Mucosa of descending colon (tissue), 3 donors: ENCODE measurements around the gene PIGM. TPM values are rescaled to one million over a fixed set of nuclear protein-coding genes. Genes with fewer than 3 reads are reported as not detected.
"Not testable (repeated sequence)": the region's sequence is repeated elsewhere in the genome, so short reads cannot be mapped to it uniquely, and the experiment has no call there.

Experiments used
- ATAC-seq: fragments of 200-7000 bp; cut with Tn5 transposase; one replicate; pipeline ENCODE4 v1.9.1; 2020; ENCODE audit warnings: mild to moderate bottlenecking, moderate library complexity
- DNase-seq, 3 donors: peaks; one replicate each; pipeline ENCODE4 v3.0.0-alpha.2; 2020
- H3K36me3 ChIP-seq: fragments of 200-600 bp; one replicate; pipeline ENCODE4 v1.8.0; 2021; ENCODE audit warnings: low read depth, mild to moderate bottlenecking
- H3K4me1 ChIP-seq: fragments of 200-600 bp; one replicate; pipeline ENCODE4 v1.8.0; 2021; ENCODE audit warnings: low read depth, mild to moderate bottlenecking
- H3K4me3 ChIP-seq: fragments of 200-600 bp; one replicate; pipeline ENCODE4 v1.8.0; 2021; ENCODE audit warnings: mild to moderate bottlenecking
- H3K9me3 ChIP-seq: fragments of 200-600 bp; one replicate; pipeline ENCODE4 v1.8.0; 2021; ENCODE audit warnings: mild to moderate bottlenecking
- CTCF ChIP-seq: fragments of 200-600 bp; IDR thresholded peaks from one replicate; pipeline ENCODE4 v1.8.0; 2022; ENCODE audit warnings: antibody characterized with exemption, mild to moderate bottlenecking
- intact Hi-C, 2 donors: fragments of 100-400 bp; cut with DNase I in 1 of 2; cut with micrococcal nuclease in 1 of 2; formaldehyde crosslinking; loops; one replicate each; pipeline versions ENCODE4 v1.11.0 to v1.11.1; 2022; cut with DNase I, micrococcal nuclease
- total RNA-seq, 3 donors: library from RNA; stranded (reverse); fragmentation: NEBNext Ultra II Directional in 2 of 3; extraction: Animal tissue kit (Norgen Biotek cat#: 25700) in 2 of 3; gene quantifications; one replicate each; pipeline versions ENCODE4 v1.2.1 to v1.2.4, GENCODE V29; 2021 to 2023
- donor health status: DM: no; HTN: no; CAD: no; lungs with moderate emphysema.
- donor health status: DM: no; HTN: no; CAD: no.
- donor health status: DM: no; HTN: yes; CAD: no.

PIGM gene
- total RNA-seq, 3 donors from 2014 or later, result 5.0 to 6.3 (median 5.9) TPM

- intact Hi-C loops, result no loop called here
- no peaks in the 10 kb centered on the region for H3K36me3 ChIP-seq
- no peak for DNase-seq
- no peaks in the 10 kb centered on the region for H3K4me1 ChIP-seq
- ATAC-seq, result no peak
- no peaks in the 10 kb centered on the region for H3K9me3 ChIP-seq
- no peak overlapping the region for H3K4me3 ChIP-seq
- no peak for TF ChIP-seq CTCF
Observed at GRCh38 chr1:160056648-160057169, 24.9 kb upstream of the PIGM start.

GRCh38 chr1:160053548-160054365 is 22.0 kb upstream of the PIGM start:
- no peak for DNase-seq
- Histone ChIP-seq H3K9me3 (no peaks in the 10 kb centered on the region), H3K36me3 (no peaks in the 10 kb centered on the region), H3K4me3 (no peak overlapping the region), H3K4me1 (no peaks in the 10 kb centered on the region)
- no peak for ATAC-seq
- TF ChIP-seq CTCF, result no peak
- intact Hi-C loops, result no loop called here

GRCh38 chr1:160052936-160053335 is 21.1 kb upstream of the PIGM start:
- intact Hi-C loops, result no loop called here
- Histone ChIP-seq H3K4me1 (no peaks in the 10 kb centered on the region), H3K36me3 (no peaks in the 10 kb centered on the region), H3K4me3 (no peak overlapping the region), H3K9me3 (no peaks in the 10 kb centered on the region)
- ATAC-seq (no peak), DNase-seq (no peak)
- no peak for TF ChIP-seq CTCF

GRCh38 chr1:160050619-160051018 is 18.8 kb upstream of the PIGM start:
- ATAC-seq, result no peak
- H3K9me3 ChIP-seq, result no peaks in the 10 kb centered on the region
- no peak for TF ChIP-seq CTCF
- no peaks in the 10 kb centered on the region for H3K36me3 ChIP-seq
- H3K4me1 ChIP-seq, result peaks cover 5% of the 10 kb centered on the region
- intact Hi-C loops, result no loop called here
- no peak for DNase-seq
- H3K4me3 ChIP-seq, result no peak overlapping the region

- H3K4me1 ChIP-seq, intact Hi-C loops, ATAC-seq, H3K9me3 ChIP-seq, DNase-seq, H3K36me3 ChIP-seq, H3K4me3 ChIP-seq: not testable (repeated sequence)
Observed at GRCh38 chr1:160050182-160050581, 18.4 kb upstream of the PIGM start.

- ATAC-seq, result no peak
- no peak overlapping the region for H3K4me3 ChIP-seq
- no peaks in the 10 kb centered on the region for H3K9me3 ChIP-seq
- peaks cover 5% of the 10 kb centered on the region for H3K4me1 ChIP-seq
- DNase-seq, result no peak
- TF ChIP-seq CTCF, result no peak
- H3K36me3 ChIP-seq, result no peaks in the 10 kb centered on the region
- intact Hi-C loops, result no loop called here
Observed at GRCh38 chr1:160049101-160049500, 17.3 kb upstream of the PIGM start.
